ENCODE results near the gene XXYLT1. TPM values are rescaled to one million over a fixed set of nuclear protein-coding genes. Genes with fewer than 3 reads are reported as not detected.

Gene XXYLT1
- total and polyA plus RNA-seq, 9 of the 15 experiments (the other 6 are each of a cell fraction or from before 2014, with no cell fraction given), result 1.9 to 18.9 (median 15.0) TPM

GRCh38 chr3:195187609-195188425 lies 83.1 kb downstream of the XXYLT1 start (continued):
- peak; percentile 89 for TF ChIP-seq REST (IDR thresholded peaks at IDR 0.05; ENCODE audit: borderline replicate concordance)
- TF ChIP-seq REST (CRISPR knock-in tag; IDR thresholded peaks at IDR 0.05; ENCODE audit: low read depth), result no peak
- TF ChIP-seq PRPF4 (IDR thresholded peaks at IDR 0.05; ENCODE audit: insufficient read depth, low read depth, low read length, poor library complexity, severe bottlenecking), result no peak
- TF ChIP-seq GABPB1 (CRISPR knock-in tag; IDR thresholded peaks at IDR 0.05), result no peak
- TF ChIP-seq ZNF551 (CRISPR knock-in tag; IDR thresholded peaks at IDR 0.05), result no peak
- TF ChIP-seq HMBOX1 (IDR thresholded peaks at IDR 0.05), result 0 out of 2 replicates have a peak, but pooled peaks have one; percentile 12
- TF ChIP-seq CTCFL (IDR thresholded peaks at IDR 0.05; ENCODE audit: borderline replicate concordance, insufficient read depth, low read depth, low read length, poor library complexity, severe bottlenecking), result no peak
- no peak for TF ChIP-seq ZNF431 (CRISPR knock-in tag; IDR thresholded peaks at IDR 0.05)
- no peak for TF ChIP-seq YY1 (IDR thresholded peaks at IDR 0.05; ENCODE audit: borderline replicate concordance in 1 of 3, control insufficient read depth in 1 of 3, extremely low read depth in 1 of 3, insufficient read depth in 3 of 3, insufficient read length in 1 of 3, insufficient replicate concordance in 2 of 3, low read depth in 1 of 3, low read length in 2 of 3)
- TF ChIP-seq ZNF445 (CRISPR knock-in tag; IDR thresholded peaks at IDR 0.05; ENCODE audit: low read depth), result no peak
- no peak for TF ChIP-seq XRCC5 (IDR thresholded peaks at IDR 0.05; ENCODE audit: low read depth, low read length)
- TF ChIP-seq POLR2G (IDR thresholded peaks at IDR 0.05; ENCODE audit: low read depth, low read length), result no peak
- no peak for TF ChIP-seq KDM2B (CRISPR knock-in tag; IDR thresholded peaks at IDR 0.05)
- no peak for TF ChIP-seq ZNF41 (CRISPR knock-in tag; conservative IDR thresholded peaks at IDR 0.05)
- no peak for TF ChIP-seq POLR2B (IDR thresholded peaks at IDR 0.05; ENCODE audit: low read depth, partially characterized antibody)

All from K562 (cell line).